ENCODE data around the gene UBAP1L.
"Not testable (repeated sequence)": the region's sequence is repeated elsewhere in the genome, so short reads cannot be mapped to it uniquely, and the experiment has no call there.

DNA sequence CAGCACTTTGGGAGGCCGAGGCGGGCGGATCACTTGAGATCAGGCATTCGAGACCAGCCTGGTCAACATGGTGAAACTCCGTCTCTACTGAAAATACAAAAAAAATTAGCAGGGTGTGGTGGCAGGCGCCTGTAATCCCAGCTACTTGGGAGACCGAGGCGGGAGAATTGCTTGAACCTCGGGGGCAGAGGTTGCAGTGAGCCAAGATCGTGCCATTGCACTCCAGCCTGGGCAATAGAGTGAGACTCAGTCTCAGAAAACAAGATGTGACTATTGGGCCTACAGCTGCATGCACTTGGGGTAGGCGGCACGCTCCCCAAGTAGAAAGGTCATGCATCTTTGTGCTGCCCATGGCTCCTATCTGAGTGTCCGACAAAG is 21.2 kb downstream of the UBAP1L start:
- TF ChIP-seq, protein P1, sequence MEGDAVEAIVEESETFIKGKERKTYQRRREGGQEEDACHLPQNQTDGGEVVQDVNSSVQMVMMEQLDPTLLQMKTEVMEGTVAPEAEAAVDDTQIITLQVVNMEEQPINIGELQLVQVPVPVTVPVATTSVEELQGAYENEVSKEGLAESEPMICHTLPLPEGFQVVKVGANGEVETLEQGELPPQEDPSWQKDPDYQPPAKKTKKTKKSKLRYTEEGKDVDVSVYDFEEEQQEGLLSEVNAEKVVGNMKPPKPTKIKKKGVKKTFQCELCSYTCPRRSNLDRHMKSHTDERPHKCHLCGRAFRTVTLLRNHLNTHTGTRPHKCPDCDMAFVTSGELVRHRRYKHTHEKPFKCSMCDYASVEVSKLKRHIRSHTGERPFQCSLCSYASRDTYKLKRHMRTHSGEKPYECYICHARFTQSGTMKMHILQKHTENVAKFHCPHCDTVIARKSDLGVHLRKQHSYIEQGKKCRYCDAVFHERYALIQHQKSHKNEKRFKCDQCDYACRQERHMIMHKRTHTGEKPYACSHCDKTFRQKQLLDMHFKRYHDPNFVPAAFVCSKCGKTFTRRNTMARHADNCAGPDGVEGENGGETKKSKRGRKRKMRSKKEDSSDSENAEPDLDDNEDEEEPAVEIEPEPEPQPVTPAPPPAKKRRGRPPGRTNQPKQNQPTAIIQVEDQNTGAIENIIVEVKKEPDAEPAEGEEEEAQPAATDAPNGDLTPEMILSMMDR (IDR thresholded peaks at IDR 0.05; ENCODE audit: low read length), result not testable (repeated sequence)
- TF ChIP-seq EZH2 (optimal IDR thresholded peaks at IDR 0.05; ENCODE audit: low read depth, low read length), result not testable (repeated sequence)
